Activated CD4-positive, alpha-beta T cell treated with anti-CD3 and anti-CD28 coated beads for 4 hours (primary cell): Measurements from ENCODE around the gene PTPRG.

Experiments
- DNase-seq, 2 donors: peaks; one replicate each; pipeline ENCODE4 v3.0.0-alpha.2; 2020

Gene PTPRG

GRCh38 chr3:62332835-62333244, 771.5 kb downstream of the PTPRG start:
- DNase-seq = no peak

GRCh38 chr3:62335196-62335595, 773.8 kb downstream of the PTPRG start:
- DNase-seq = no peak

- no peak for DNase-seq
Measured at GRCh38 chr3:62343755-62344154, 782.4 kb downstream of the PTPRG start.
